NCI-H2107 treated with DMSO at 0.1 percent for 48 hours (cell line): ENCODE data around the gene NOS1AP.
"Not testable (repeated sequence)": the region's sequence is repeated elsewhere in the genome, so short reads cannot be mapped to it uniquely, and the experiment has no call there.

Source experiments
- DNase-seq: peaks from one replicate; lab custom pipeline; 2025; ENCODE audit not compliant: unreplicated experiment; lab: John Stamatoyannopoulos, UW

NOS1AP gene

GRCh38 chr1:162323023-162323422, 253.5 kb downstream of the NOS1AP start:
- no peak for DNase-seq

- no peak for DNase-seq
Measured at GRCh38 chr1:162324396-162324795, 254.9 kb downstream of the NOS1AP start.

- DNase-seq: no peak
Measured at GRCh38 chr1:162326559-162326958, 257.1 kb downstream of the NOS1AP start.

DNA sequence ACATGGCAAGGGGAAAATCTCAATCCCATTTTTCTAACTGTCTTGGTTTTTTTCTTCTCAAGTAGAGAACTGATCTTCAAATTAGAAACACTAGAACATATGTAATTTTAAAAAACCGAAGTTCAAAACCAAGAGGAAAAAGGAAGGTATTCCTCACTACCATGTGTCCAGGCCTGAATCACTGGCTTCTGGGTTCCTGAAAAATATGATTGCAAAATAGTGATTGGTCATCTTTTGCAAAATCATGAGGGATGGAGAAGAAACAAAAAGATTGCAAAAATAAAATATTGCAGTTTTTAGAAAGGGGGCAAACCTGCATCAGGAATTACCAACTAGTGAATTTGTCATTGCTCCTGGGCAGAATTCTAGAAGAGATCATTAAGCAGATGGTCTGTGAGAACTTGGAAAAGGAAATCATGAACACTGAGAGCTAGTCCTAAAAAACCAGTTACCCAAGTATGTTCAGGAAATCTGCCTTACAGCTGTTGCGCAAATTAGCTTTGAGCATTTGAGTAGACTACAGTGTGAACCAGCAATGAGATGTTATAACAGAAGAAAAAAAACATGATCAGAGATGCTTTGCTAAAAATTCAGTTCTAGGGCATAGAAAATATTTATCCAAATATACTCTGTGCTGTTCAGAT, 257.8 kb downstream of the NOS1AP start:
- no peak for DNase-seq

- DNase-seq: no peak
Measured at GRCh38 chr1:162327788-162328165, 258.3 kb downstream of the NOS1AP start.

DNA sequence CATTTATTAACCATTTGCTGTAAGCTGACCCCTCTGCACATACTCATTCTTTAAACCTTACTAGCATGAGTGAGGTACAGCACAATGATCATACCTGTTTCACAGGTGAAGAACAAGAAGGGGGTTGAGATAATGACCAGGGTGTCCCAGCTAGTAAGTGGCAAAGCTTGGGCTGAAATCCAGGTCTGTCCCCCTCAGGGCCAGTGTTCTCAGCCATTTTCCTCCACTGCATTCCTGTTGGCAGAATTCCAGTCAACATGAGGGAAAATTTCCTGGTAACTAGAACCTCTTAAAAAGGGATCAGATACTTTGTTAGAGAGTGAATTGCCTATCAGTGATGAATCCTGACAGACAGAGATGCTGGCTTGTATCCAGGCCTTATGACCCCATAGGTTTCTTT, 259.0 kb downstream of the NOS1AP start:
- DNase-seq: peak; percentile 43

DNA sequence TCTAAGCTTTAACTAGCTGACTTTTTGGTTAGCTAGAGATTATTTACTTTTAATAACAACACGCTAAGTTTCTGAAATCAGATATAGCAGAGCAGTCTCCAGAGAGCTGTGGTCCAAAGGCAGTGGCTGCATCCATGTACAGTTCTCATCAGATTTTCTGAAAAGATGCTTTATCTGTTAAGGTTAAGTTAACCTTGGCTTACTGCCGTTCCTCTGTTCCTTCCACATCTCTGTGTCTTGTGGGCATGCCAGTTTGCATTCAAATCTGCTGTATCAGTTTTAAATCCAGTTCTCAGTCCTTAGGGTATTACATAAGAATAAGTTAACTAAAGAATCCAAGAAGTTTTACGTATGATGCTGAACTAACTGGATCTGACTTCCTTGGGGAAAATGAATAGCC, 260.3 kb downstream of the NOS1AP start:
- no peak for DNase-seq

DNA sequence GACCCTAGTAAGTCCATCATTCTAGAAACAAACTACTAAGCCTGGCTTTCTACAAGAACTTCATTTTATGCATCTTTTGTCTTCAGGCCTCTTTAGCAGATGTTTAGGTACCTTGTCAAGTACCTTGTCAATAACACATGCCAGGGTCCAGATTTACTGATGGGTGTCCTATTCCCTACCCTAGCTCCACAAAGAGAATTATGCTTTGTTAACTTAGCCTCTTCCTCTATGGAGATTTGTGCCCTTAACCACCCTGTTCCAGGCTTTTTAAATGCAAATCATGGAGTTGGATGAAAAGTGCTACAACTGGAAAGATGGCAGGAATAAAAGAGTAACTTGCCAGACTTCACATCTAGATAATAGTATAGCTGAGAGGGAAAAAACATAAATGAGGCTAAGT, 264.5 kb downstream of the NOS1AP start:
- no peak for DNase-seq

DNA sequence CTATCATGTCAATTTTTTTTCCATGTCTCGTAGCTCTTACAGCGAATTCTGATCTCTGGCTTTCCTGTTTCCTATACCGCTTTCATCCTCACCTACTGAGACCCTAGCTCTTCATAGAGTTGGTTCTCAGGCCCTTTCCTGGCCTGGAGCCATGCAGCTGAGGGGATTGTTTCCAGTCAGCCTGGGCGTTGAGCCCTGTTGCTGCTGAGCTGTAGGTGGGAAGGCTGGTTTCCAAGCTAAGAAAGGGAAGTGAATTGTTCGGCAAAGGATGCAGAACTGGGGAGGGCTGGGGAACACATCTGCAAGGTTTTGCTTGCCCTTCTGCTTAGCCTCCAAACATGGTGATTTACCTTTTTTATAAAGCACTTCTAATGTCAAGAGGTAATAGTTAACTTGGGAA, 265.6 kb downstream of the NOS1AP start:
- DNase-seq: no peak

DNA sequence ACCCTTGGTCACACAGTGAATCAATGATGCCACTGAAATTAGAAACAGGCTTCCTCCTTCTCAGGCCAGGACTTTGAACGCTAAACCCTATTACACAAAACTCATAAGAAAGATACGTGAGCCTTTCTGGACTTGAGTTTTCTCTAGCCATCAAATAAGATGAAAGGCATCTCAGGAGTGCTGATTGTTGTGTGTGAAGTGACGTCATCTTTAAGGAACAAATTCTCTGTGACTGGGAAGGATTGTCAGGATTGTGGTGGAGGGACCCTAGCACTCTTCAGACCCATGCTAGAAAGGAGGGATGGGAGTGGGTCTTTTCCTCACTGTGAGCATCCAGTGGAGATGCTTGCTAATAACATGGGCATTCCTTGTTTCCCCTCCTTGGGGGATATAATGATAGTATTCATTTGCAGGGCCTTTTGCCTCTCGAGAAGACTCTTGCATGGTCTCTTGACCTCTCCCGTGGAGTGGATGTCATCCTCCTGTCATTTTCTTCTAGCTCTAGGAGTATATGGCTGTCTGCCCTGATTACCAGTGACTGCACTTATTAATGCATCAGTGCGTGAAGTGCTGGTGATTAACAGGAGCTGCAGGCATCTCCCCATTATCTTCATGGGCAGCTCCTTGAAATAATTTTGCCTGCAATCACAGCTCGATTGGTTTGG, 267.3 kb downstream of the NOS1AP start:
- DNase-seq: no peak

DNA sequence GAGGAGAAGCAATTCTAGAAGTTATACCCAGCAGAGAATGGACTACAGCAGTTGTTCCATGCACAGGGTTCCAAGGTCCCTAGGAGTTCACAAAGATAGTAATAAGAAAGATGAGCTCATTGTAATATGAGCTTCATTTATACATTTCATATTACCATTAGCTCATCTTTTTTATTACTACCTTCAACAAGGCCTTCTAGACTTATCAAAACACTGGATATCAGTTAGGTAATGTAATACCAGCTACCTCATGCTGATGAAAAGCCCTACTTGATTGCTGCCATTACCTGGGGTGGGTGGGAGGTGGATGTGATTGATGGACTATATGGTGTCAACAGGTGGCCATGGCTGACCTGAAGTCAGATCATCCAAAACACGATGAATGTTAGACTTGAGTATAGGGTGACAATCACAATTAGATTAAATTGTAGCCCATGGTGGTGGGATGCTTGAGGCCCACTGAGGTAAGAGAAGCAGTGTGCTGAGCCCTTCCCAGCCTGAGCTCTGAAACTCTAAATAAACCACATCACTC, 273.0 kb downstream of the NOS1AP start:
- DNase-seq: no peak

DNA sequence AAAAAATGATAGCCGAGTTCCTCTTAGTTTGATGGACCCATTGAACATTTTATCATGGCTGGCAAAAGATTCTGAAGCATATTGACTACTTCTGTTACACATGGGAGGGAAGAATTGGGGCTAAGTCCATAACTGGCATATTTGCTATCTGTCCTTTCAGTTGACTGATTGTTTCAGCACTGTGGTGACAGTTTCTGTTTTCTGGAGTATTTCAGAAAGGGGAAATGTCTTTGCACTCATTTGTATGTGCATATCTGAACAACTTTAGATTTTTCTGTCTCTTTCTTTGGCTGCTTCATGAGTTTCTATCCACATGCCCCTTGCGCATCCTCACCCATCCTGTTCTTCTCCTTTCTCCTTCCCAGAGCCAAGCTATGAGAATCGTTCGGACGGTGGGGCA, 274.0 kb downstream of the NOS1AP start:
- no peak for DNase-seq

GRCh38 chr1:162347281-162347680, 277.8 kb downstream of the NOS1AP start:
- no peak for DNase-seq

DNA sequence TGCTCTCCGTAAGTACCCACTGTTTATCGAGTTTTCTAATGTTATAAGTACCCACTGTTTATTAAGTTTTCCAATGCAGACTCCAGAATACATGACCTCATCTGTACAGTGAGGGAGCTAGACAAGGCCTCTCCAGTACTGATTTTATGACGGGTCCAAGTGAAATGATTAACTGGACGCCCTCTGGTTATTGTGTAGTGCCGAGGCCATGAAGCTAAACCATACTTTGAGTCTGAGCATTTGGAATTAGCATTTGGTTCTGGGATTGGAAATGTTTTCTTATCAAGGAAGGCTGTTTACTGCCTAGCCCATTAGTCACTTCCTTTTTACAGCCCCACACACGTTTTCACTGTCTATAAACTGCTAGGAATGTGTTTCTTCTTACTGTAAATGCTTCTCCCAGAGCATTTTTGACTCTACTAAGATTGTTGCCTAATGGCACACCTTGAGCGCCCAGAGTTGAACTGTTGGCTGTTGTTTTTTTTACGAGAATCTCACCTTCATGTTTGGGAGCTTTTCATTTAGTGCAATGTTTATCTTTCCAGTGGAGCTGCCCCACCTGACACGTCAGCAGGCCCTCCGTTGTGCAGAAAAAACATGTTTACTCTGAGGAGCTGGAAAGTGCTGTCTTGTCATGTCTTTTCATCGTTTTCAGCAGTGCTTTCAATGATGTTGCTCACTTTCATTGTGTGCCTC, 280.3 kb downstream of the NOS1AP start:
- no peak for DNase-seq

- no peak for DNase-seq
Measured at GRCh38 chr1:162351246-162351842, 281.9 kb downstream of the NOS1AP start.

DNA sequence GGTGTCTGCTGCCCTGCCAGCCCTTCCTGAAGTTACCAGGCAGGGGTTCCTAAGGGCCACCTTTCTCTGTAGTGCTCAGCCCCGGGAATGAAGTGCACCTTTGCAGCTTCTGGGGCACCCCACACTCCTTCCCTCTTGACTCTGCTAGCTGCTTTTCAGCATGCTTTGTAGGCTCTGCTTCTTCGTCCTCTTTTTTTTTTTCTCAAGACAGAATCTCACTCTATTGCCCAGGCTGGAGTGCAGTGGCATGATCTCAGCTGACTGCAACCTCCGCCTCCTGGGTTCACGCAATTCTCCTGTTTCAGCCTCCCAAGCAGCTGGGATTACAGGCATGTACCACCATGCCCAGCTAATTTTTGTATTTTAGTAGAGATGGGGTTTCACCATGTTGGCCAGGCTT, 282.4 kb downstream of the NOS1AP start:
- DNase-seq: not testable (repeated sequence)

- DNase-seq: no peak
Measured at GRCh38 chr1:162353078-162353477, 283.6 kb downstream of the NOS1AP start.

DNA sequence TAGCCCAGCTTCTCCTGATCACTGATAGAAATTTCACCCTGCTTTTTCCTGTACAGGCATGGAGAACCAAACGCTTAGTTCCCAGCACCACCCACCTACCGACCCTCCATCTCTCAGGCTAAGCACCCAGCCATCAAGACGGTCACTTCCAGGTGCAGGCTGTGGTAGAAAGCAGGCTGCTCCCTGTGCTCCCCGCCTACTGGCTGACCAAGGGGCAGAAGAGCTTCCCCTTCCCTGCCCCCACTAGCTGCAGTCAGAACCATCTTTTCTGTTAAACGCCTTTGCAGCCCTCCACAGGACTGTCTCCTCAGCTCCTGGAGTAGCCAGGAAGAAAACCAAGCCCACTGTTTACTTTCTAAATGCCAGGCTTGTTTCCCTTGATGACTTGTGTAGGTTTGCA, 284.2 kb downstream of the NOS1AP start:
- no peak for DNase-seq

- DNase-seq: no peak
Measured at GRCh38 chr1:162357681-162358266, 288.3 kb downstream of the NOS1AP start.

GRCh38 chr1:162358928-162359327, 289.4 kb downstream of the NOS1AP start:
- DNase-seq: no peak

- DNase-seq: no peak
Measured at GRCh38 chr1:162359523-162360236, 290.2 kb downstream of the NOS1AP start.
